Hepatocyte (in vitro differentiated cells): ENCODE measurements around the gene PCGF2.

ENCODE experiments used
- EZH2 ChIP-seq: fragments of 200-600 bp; sonication (generic); IDR thresholded peaks from 2 replicates; pipeline ENCODE4 v1.6.1; 2016; ENCODE audit warnings: antibody characterized with exemption, mild to moderate bottlenecking, borderline replicate concordance
- EZH2phosphoT487 ChIP-seq: fragments of 200-600 bp; sonication (generic); IDR thresholded peaks from one replicate; pipeline ENCODE4 v1.6.1; 2018; ENCODE audit warnings: antibody characterized with exemption, mild to moderate bottlenecking, low read depth, moderate library complexity; ENCODE audit not compliant: unreplicated experiment, severe bottlenecking
- TF ChIP-seq, protein P1 (sequence below): fragments of 200-600 bp; sonication (generic); IDR thresholded peaks from 2 replicates; pipeline ENCODE4 v1.5.1; 2016; ENCODE audit warnings: antibody characterized with exemption, mild to moderate bottlenecking; ENCODE audit not compliant: poor library complexity

DNA sequence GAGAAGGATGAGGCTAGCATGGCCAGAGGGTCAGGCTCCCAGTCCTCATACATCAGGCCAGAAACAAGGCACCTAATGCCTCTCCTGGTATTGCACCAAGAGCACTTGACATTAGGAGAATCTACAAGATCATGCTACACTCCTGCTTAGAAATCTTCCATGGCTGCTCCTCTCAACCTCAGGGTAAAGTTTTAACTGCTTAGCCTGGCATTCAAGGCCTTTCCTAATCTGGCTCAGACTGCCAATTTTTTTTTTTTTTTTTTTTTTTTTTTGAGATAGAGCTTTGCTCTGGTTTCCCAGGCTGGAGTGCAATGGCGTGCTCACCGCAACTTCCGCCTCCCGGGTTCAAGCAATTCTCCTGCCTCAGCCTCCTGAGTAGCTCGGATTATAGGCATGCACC, 43.0 kb upstream of the PCGF2 start:
- no peak for TF ChIP-seq EZH2
- TF ChIP-seq, protein P1, sequence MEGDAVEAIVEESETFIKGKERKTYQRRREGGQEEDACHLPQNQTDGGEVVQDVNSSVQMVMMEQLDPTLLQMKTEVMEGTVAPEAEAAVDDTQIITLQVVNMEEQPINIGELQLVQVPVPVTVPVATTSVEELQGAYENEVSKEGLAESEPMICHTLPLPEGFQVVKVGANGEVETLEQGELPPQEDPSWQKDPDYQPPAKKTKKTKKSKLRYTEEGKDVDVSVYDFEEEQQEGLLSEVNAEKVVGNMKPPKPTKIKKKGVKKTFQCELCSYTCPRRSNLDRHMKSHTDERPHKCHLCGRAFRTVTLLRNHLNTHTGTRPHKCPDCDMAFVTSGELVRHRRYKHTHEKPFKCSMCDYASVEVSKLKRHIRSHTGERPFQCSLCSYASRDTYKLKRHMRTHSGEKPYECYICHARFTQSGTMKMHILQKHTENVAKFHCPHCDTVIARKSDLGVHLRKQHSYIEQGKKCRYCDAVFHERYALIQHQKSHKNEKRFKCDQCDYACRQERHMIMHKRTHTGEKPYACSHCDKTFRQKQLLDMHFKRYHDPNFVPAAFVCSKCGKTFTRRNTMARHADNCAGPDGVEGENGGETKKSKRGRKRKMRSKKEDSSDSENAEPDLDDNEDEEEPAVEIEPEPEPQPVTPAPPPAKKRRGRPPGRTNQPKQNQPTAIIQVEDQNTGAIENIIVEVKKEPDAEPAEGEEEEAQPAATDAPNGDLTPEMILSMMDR: no peak
- TF ChIP-seq EZH2phosphoT487: no peak
